ENCODE data around the gene TAB3. TPM values are rescaled to one million over a fixed set of nuclear protein-coding genes. Genes with fewer than 3 reads are reported as not detected.

Gene TAB3
- total RNA-seq, 1 experiment from 2014 or later, result 13.5 TPM

DNA sequence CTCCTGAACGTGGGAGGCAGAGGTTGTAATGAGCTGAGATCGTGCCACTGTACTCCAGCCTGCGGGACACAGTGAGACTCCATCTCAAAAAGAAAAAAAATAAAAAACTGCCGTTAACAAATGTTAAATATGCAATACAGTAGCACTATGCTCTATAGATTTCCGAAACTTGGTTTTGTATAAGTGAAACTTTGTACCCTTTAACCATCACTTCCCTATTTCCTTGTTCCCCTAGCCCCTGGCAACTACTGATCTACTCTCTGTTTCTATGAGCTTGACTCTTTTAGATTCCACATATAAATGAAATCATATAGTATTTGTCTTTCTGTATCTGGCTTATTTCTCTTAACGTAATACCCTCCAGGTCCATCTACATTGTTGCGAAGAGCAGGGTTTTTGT, 74.1 kb downstream of the TAB3 start:
- WGBS (ENCODE audit: extremely low coverage, insufficient read length, low lambda C conversion rate), result no CpG with 5 or more reads among the region's 7 CpGs
- no peak overlapping the region for H3K27ac Mint-ChIP-seq

More for the DNA sequence above, 74.1 kb downstream of the TAB3 start:
- H2AFZ ChIP-seq (ENCODE audit: low read length), result no peak overlapping the region
- H3K9ac ChIP-seq (ENCODE audit: extremely low read depth, insufficient read length, low read length), result no peak overlapping the region
- no peaks in the 10 kb centered on the region for H3K79me2 ChIP-seq (ENCODE audit: insufficient read depth, low read length)
- H3K36me3 Mint-ChIP-seq (ENCODE audit: insufficient read depth in 1 of 3, low read depth in 3 of 3), result peaks cover 0 to 1% (median 0%) of the 10 kb centered on the region in 3 experiments; a peak in 2 of 7 replicates
- DNase-seq, result no peak
- H2BK12ac ChIP-seq (ENCODE audit: insufficient read length, low read depth, low read length), result no peak overlapping the region
- H3K18ac ChIP-seq (ENCODE audit: insufficient read length, low read depth, low read length), result no peak overlapping the region
- no peak overlapping the region for H3K23ac ChIP-seq (ENCODE audit: insufficient read length, low read depth, low read length)
- H2BK20ac ChIP-seq (ENCODE audit: low read depth, low read length, poor library complexity, severe bottlenecking), result no peak overlapping the region
- no peaks in the 10 kb centered on the region for H4K20me1 ChIP-seq (ENCODE audit: control insufficient read depth, insufficient read depth, insufficient read length)
- no peak overlapping the region for H3K56ac ChIP-seq (ENCODE audit: insufficient read length, low read depth, low read length)
- no peak overlapping the region for H3K4me2 ChIP-seq (ENCODE audit: insufficient read depth, insufficient read length, low read length)
- no peaks in the 10 kb centered on the region for H3K9me3 ChIP-seq (ENCODE audit: control insufficient read depth, low read depth, low read length)
- no peak overlapping the region for H2BK120ac ChIP-seq (ENCODE audit: low read depth, low read length, poor library complexity, severe bottlenecking)
- H3K4me3 Mint-ChIP-seq, result no peak overlapping the region
- H3K4me1 Mint-ChIP-seq, result peaks cover 3 to 6% of the 10 kb centered on the region in 2 experiments; a peak in 2 of 4 replicates
- H3K27me3 ChIP-seq (ENCODE audit: insufficient read depth, low read length), result no peaks in the 10 kb centered on the region
- H2BK5ac ChIP-seq (ENCODE audit: insufficient read length, low read length), result no peak overlapping the region
- no peak overlapping the region for H2AK5ac ChIP-seq (ENCODE audit: insufficient read length, low read length)
- no peaks in the 10 kb centered on the region for H3K79me1 ChIP-seq (ENCODE audit: insufficient read depth, low read depth, low read length, poor library complexity, severe bottlenecking)
- H3K23me2 ChIP-seq (ENCODE audit: insufficient read length, low read depth, low read length, poor library complexity, severe bottlenecking), result no peaks in the 10 kb centered on the region
- no peak overlapping the region for H2BK15ac ChIP-seq (ENCODE audit: low read depth, low read length)
- H3K27me3 Mint-ChIP-seq (ENCODE audit: low read depth), result no peaks in the 10 kb centered on the region
- no peak overlapping the region for H4K91ac ChIP-seq (ENCODE audit: insufficient read length, low read depth, low read length)
- H4K8ac ChIP-seq (replicated peaks; ENCODE audit: insufficient read length, low read depth, low read length), result no peak overlapping the region
- H4K5ac ChIP-seq (ENCODE audit: insufficient read length, low read depth, low read length), result no peak overlapping the region
- no peak overlapping the region for H3K4ac ChIP-seq (ENCODE audit: low read depth, low read length)
- TF ChIP-seq, protein P1, sequence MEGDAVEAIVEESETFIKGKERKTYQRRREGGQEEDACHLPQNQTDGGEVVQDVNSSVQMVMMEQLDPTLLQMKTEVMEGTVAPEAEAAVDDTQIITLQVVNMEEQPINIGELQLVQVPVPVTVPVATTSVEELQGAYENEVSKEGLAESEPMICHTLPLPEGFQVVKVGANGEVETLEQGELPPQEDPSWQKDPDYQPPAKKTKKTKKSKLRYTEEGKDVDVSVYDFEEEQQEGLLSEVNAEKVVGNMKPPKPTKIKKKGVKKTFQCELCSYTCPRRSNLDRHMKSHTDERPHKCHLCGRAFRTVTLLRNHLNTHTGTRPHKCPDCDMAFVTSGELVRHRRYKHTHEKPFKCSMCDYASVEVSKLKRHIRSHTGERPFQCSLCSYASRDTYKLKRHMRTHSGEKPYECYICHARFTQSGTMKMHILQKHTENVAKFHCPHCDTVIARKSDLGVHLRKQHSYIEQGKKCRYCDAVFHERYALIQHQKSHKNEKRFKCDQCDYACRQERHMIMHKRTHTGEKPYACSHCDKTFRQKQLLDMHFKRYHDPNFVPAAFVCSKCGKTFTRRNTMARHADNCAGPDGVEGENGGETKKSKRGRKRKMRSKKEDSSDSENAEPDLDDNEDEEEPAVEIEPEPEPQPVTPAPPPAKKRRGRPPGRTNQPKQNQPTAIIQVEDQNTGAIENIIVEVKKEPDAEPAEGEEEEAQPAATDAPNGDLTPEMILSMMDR (conservative IDR thresholded peaks at IDR 0.05), result no peak
- H3T11ph ChIP-seq (ENCODE audit: low read length), result no peak overlapping the region
- H3K4me1 ChIP-seq (ENCODE audit: insufficient read depth, low read length), result no peaks in the 10 kb centered on the region
- H3K27ac ChIP-seq (ENCODE audit: insufficient read length, low read depth, low read length), result no peak overlapping the region
- H3K14ac ChIP-seq (ENCODE audit: insufficient read depth, low read length), result no peak overlapping the region
- H3K9me3 Mint-ChIP-seq, result peaks cover 51 to 53% of the 10 kb centered on the region in 2 experiments

All from H9 (cell line).